ENCODE results near the gene PLEKHH2. TPM values are rescaled to one million over a fixed set of nuclear protein-coding genes. Genes with fewer than 3 reads are reported as not detected.
A peak's percentile ranks its signal among the peaks of the same experiment; 100 is the strongest.

PLEKHH2 gene
- total and polyA plus RNA-seq, 2 of the 13 experiments (the other 11 are each of a cell fraction or from before 2014, with no cell fraction given), result 1.1 to 3.0 TPM

- TF ChIP-seq FOXC1 (CRISPR knock-in tag; IDR thresholded peaks at IDR 0.05; ENCODE audit: borderline replicate concordance), result no peak; the same call in none of the 2 replicates
- TF ChIP-seq HNRNPH1 (optimal IDR thresholded peaks at IDR 0.05; ENCODE audit: low read depth, low read length), result no peak
- TF ChIP-seq ZNF382 (CRISPR knock-in tag; IDR thresholded peaks at IDR 0.05; ENCODE audit: borderline replicate concordance), result no peak
- peak; percentile 88; the same call in 1 of the 2 replicates for TF ChIP-seq ZNF891 (CRISPR knock-in tag; IDR thresholded peaks at IDR 0.05)
- peak; percentile 65; the same call in 1 of the 2 replicates for TF ChIP-seq SRY (CRISPR knock-in tag; IDR thresholded peaks at IDR 0.05)
- no peak for TF ChIP-seq ZFAT (CRISPR knock-in tag; conservative IDR thresholded peaks at IDR 0.05)
- no peak for TF ChIP-seq TAF15 (IDR thresholded peaks at IDR 0.05; ENCODE audit: low read depth, low read length, poor library complexity, severe bottlenecking)
- peak; percentile 66 for TF ChIP-seq POLR2AphosphoS5 (IDR thresholded peaks at IDR 0.05; ENCODE audit: low read depth, low read length)
- TF ChIP-seq NFE2L2 (IDR thresholded peaks at IDR 0.05; ENCODE audit: low read length), result 0 out of 2 replicates have a peak, but pooled peaks have one; percentile 1
- TF ChIP-seq ZNF430 (CRISPR knock-in tag; IDR thresholded peaks at IDR 0.05), result no peak
- TF ChIP-seq ZBTB4 (CRISPR knock-in tag; IDR thresholded peaks at IDR 0.05; ENCODE audit: borderline replicate concordance), result peak; percentile 67; the same call in 1 of the 2 replicates
- TF ChIP-seq U2AF2 (IDR thresholded peaks at IDR 0.05; ENCODE audit: low read depth, low read length), result peak; percentile 99
- no peak; the same call in 1 of the 2 replicates for TF ChIP-seq ZNF510 (CRISPR knock-in tag; IDR thresholded peaks at IDR 0.05; ENCODE audit: low read depth)
- peak; percentile 79 for TF ChIP-seq ZMYM4 (CRISPR knock-in tag; IDR thresholded peaks at IDR 0.05)
- TF ChIP-seq CHD4 (IDR thresholded peaks at IDR 0.05; ENCODE audit: borderline replicate concordance, low read length), result no peak
- TF ChIP-seq PHF8 (CRISPR knock-in tag; IDR thresholded peaks at IDR 0.05), result peak; percentile 85
- no peak for TF ChIP-seq ZNF282 (IDR thresholded peaks at IDR 0.05; ENCODE audit: partially characterized antibody)
- peak; percentile 87 for TF ChIP-seq HOXA3 (CRISPR knock-in tag; IDR thresholded peaks at IDR 0.05)
- no peak for TF ChIP-seq JUNB (CRISPR knock-in tag; IDR thresholded peaks at IDR 0.05; ENCODE audit: borderline replicate concordance)
- TF ChIP-seq KDM3A (CRISPR knock-in tag; IDR thresholded peaks at IDR 0.05; ENCODE audit: low read depth), result peak; percentile 59; the same call in 1 of the 2 replicates
- TF ChIP-seq FOXO4 (CRISPR knock-in tag; conservative IDR thresholded peaks at IDR 0.05), result 0 out of 2 replicates have a peak, but pooled peaks have one; percentile 55
- TF ChIP-seq SIX1 (CRISPR knock-in tag; IDR thresholded peaks at IDR 0.05; ENCODE audit: borderline replicate concordance), result no peak
- TF ChIP-seq PAWR (CRISPR knock-in tag; IDR thresholded peaks at IDR 0.05; ENCODE audit: borderline replicate concordance), result no peak
- no peak for TF ChIP-seq PLRG1 (conservative IDR thresholded peaks at IDR 0.05)
- no peak for TF ChIP-seq SOX6 (IDR thresholded peaks at IDR 0.05)
- TF ChIP-seq SOX6 (CRISPR knock-in tag; IDR thresholded peaks at IDR 0.05), result peak; percentile 53; the same call in 1 of the 2 replicates
- no peak for TF ChIP-seq ZSCAN30 (CRISPR knock-in tag; IDR thresholded peaks at IDR 0.05)
- no peak for TF ChIP-seq ZNF317 (CRISPR knock-in tag; IDR thresholded peaks at IDR 0.05)
- no peak for TF ChIP-seq ZNF746 (CRISPR knock-in tag; IDR thresholded peaks at IDR 0.05)
Observed at GRCh38 chr2:43773876-43774613, 137.0 kb downstream of the PLEKHH2 start, which contains the start of gene DYNC2LI1 (continued).
